Upper lobe of left lung (tissue), 6 donors: ENCODE results near the gene CCNK. TPM values are rescaled to one million over a fixed set of nuclear protein-coding genes. Genes with fewer than 3 reads are reported as not detected.
A peak's percentile ranks its signal among the peaks of the same experiment; 100 is the strongest.

Experiments used
- ATAC-seq, 2 donors: fragments of 200-7000 bp; cut with Tn5 transposase; one replicate each; pipeline ENCODE4 v1.9.1; 2022; ENCODE audit warnings: mild to moderate bottlenecking in 2 of 2, moderate library complexity in 2 of 2; ENCODE audit not compliant: low FRiP score in 2 of 2
- DNase-seq, 2 donors: peaks; one replicate each; pipeline ENCODE4 v3.0.0-alpha.2; 2019 to 2020
- H3K27ac ChIP-seq, 4 donors: fragments of 200-600 bp; sonication (generic); one replicate each; pipeline ENCODE4 v1.5.1; 2016 to 2019
- H3K27me3 ChIP-seq, 4 donors: fragments of 200-600 bp; sonication (generic); one replicate each; pipeline ENCODE4 v1.5.1; 2017 to 2019
- H3K36me3 ChIP-seq, 4 donors: fragments of 200-600 bp; sonication (generic); one replicate each; pipeline ENCODE4 v1.5.1; 2016 to 2019
- H3K4me1 ChIP-seq, 4 donors: fragments of 200-600 bp; sonication (generic); one replicate each; pipeline ENCODE4 v1.5.1; 2018 to 2019
- H3K4me3 ChIP-seq, 4 donors: fragments of 200-600 bp; sonication (generic); one replicate each; pipeline ENCODE4 v1.5.1; 2017 to 2019; ENCODE audit warnings: mild to moderate bottlenecking in 2 of 4, moderate library complexity in 1 of 4
- H3K9me3 ChIP-seq, 4 donors: fragments of 200-600 bp; sonication (generic); one replicate each; pipeline ENCODE4 v1.5.1; 2018 to 2019
- CTCF ChIP-seq, 6 experiments: fragments of 450-650 bp in 4 of 6; fragments of 200-600 bp in 2 of 6; sonication (generic) in 2 of 6; IDR thresholded peaks; one replicate each; pipeline ENCODE4 v1.5.1; 2016 to 2019; ENCODE audit warnings: antibody characterized with exemption in 6 of 6
- EP300 ChIP-seq, 4 donors: sonication (generic); formaldehyde crosslinking; IDR thresholded peaks; one replicate each; pipeline ENCODE4 v1.5.1; 2017; ENCODE audit warnings: antibody characterized with exemption in 4 of 4, control low read depth in 2 of 4
- POLR2A ChIP-seq, 4 donors: fragments of 450-650 bp; IDR thresholded peaks; one replicate each; pipeline ENCODE4 v1.5.1; 2016 to 2017; ENCODE audit warnings: antibody characterized with exemption in 4 of 4, mild to moderate bottlenecking in 2 of 4
- POLR2AphosphoS5 ChIP-seq, 2 donors: sonication (generic); formaldehyde crosslinking; IDR thresholded peaks; one replicate each; pipeline ENCODE4 v1.5.1; 2017; ENCODE audit warnings: antibody characterized with exemption in 2 of 2
- whole genome bisulfite sequencing, 2 donors: methylation state at CpG; one replicate each; pipeline ENCODE4 v1.1.5; 2017 to 2018; 5-methylcytosine and 5-hydroxymethylcytosine counted together
- total RNA-seq, 6 donors: library from RNA; depleted of rRNA in 4 of 6; stranded (reverse); fragments of >200 nt in 4 of 6; gene quantifications; one replicate each; pipeline versions ENCODE4 v1.1.0 to v1.2.1, GENCODE V29; 2016 to 2021
- donor health status: DM: no; HTN: no; CAD: no; lungs with moderate emphysema.
- donor health status: DM: no; HTN: yes; CAD: no; lungs with severe emphysema.

Gene CCNK
- total RNA-seq, 6 donors from 2014 or later = 29.8 to 51.1 (median 44.0) TPM

DNA sequence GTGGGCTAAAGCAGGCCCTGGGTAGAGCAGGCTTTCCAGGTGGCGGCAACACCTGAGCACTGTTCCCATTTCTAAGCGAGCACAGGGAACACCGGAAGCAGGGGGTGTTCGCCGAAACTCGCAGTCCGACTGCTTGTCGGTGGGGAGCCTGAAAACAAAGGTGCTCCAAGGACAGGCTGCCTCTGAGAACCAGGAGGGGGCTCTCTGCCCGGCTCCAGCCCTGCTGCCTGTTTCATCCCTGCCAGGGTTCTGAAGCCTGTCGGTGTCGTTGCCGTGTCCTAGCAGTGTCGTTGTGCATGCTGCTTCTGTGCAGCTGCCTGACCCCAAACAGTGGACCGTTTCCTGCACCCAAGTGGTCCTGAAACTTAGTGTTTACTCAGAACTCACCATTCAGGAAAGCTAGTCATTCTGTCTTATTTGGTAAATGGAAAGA, 21.8 kb downstream of the CCNK start:
- Histone ChIP-seq H3K4me3 (no peak overlapping the region), H3K9me3 (no peaks in the 10 kb centered on the region), H3K4me1 (peaks cover 0 to 7% (median 5%) of the 10 kb centered on the region in 4 donors), H3K36me3 (peaks cover 45 to 100% (median 86%) of the 10 kb centered on the region in 4 donors), H3K27me3 (no peaks in the 10 kb centered on the region), H3K27ac (no peak overlapping the region)
- DNase-seq (no peak), ATAC-seq (no peak)
- TF ChIP-seq POLR2AphosphoS5 (IDR thresholded peaks at IDR 0.05) = no peak
- TF ChIP-seq CTCF (IDR thresholded peaks at IDR 0.05) = no peak
- TF ChIP-seq EP300 (IDR thresholded peaks at IDR 0.05) = no peak
- no peak for TF ChIP-seq POLR2A (IDR thresholded peaks at IDR 0.05)
- WGBS, 2 donors = 86 to 87% methylated on average over 12 of the region's 14 CpGs

GRCh38 chr14:99503848-99504453, 22.7 kb downstream of the CCNK start:
- no peaks in the 10 kb centered on the region for H3K9me3 ChIP-seq
- H3K27me3 ChIP-seq = no peaks in the 10 kb centered on the region
- TF ChIP-seq CTCF (IDR thresholded peaks at IDR 0.05) (no peak), POLR2AphosphoS5 (IDR thresholded peaks at IDR 0.05) (no peak), EP300 (IDR thresholded peaks at IDR 0.05) (no peak), POLR2A (IDR thresholded peaks at IDR 0.05) (no peak)
- H3K4me3 ChIP-seq = no peak overlapping the region
- 93% methylated on average over 4 of the region's 4 CpGs for WGBS, 2 donors
- peaks cover 0 to 7% (median 5%) of the 10 kb centered on the region in 4 donors for H3K4me1 ChIP-seq
- ATAC-seq = no peak
- H3K27ac ChIP-seq = no peak overlapping the region
- peaks cover 55 to 100% (median 87%) of the 10 kb centered on the region in 4 donors for H3K36me3 ChIP-seq
- peak in 1 of 2 donors; percentile 60 for DNase-seq

GRCh38 chr14:99505089-99505488, 23.9 kb downstream of the CCNK start:
- no peak overlapping the region for H3K4me3 ChIP-seq
- DNase-seq = no peak
- no peaks in the 10 kb centered on the region for H3K27me3 ChIP-seq
- TF ChIP-seq CTCF (IDR thresholded peaks at IDR 0.05) = no peak
- no peak for TF ChIP-seq EP300 (IDR thresholded peaks at IDR 0.05)
- TF ChIP-seq POLR2AphosphoS5 (IDR thresholded peaks at IDR 0.05) = no peak
- no peak for TF ChIP-seq POLR2A (IDR thresholded peaks at IDR 0.05)
- 85 to 93% methylated on average over 5 of the region's 5 CpGs for WGBS, 2 donors
- H3K4me1 ChIP-seq = peaks cover 0 to 7% (median 5%) of the 10 kb centered on the region in 4 donors
- H3K27ac ChIP-seq = no peak overlapping the region
- no peaks in the 10 kb centered on the region for H3K9me3 ChIP-seq
- no peak for ATAC-seq
- H3K36me3 ChIP-seq = peaks cover 61 to 100% (median 94%) of the 10 kb centered on the region in 4 donors

- no peak overlapping the region for H3K4me3 ChIP-seq
- peaks cover 52 to 98% (median 90%) of the 10 kb centered on the region in 4 donors for H3K36me3 ChIP-seq
- ATAC-seq (no peak), DNase-seq (no peak)
- H3K4me1 ChIP-seq = peaks cover 0 to 7% (median 5%) of the 10 kb centered on the region in 4 donors
- no peaks in the 10 kb centered on the region for H3K27me3 ChIP-seq
- 42 to 55% methylated on average over 6 of the region's 6 CpGs for WGBS, 2 donors
- TF ChIP-seq POLR2A (IDR thresholded peaks at IDR 0.05) (no peak), POLR2AphosphoS5 (IDR thresholded peaks at IDR 0.05) (no peak), CTCF (IDR thresholded peaks at IDR 0.05) (no peak), EP300 (IDR thresholded peaks at IDR 0.05) (no peak)
- no peaks in the 10 kb centered on the region for H3K9me3 ChIP-seq
- H3K27ac ChIP-seq = no peak overlapping the region
These were observed 25.1 kb downstream of the CCNK start for GRCh38 chr14:99506276-99506675.
